ENCODE data around the gene LYZL6. TPM values are rescaled to one million over a fixed set of nuclear protein-coding genes. Genes with fewer than 3 reads are reported as not detected.

LYZL6 gene
- total and polyA plus RNA-seq, 2 of the 8 experiments (the other 6 are each of a cell fraction or from before 2014, with no cell fraction given), result not detected

GRCh38 chr17:35984140-35984539 lies 40.6 kb upstream of the LYZL6 start (continued):
- TF ChIP-seq, protein P1, sequence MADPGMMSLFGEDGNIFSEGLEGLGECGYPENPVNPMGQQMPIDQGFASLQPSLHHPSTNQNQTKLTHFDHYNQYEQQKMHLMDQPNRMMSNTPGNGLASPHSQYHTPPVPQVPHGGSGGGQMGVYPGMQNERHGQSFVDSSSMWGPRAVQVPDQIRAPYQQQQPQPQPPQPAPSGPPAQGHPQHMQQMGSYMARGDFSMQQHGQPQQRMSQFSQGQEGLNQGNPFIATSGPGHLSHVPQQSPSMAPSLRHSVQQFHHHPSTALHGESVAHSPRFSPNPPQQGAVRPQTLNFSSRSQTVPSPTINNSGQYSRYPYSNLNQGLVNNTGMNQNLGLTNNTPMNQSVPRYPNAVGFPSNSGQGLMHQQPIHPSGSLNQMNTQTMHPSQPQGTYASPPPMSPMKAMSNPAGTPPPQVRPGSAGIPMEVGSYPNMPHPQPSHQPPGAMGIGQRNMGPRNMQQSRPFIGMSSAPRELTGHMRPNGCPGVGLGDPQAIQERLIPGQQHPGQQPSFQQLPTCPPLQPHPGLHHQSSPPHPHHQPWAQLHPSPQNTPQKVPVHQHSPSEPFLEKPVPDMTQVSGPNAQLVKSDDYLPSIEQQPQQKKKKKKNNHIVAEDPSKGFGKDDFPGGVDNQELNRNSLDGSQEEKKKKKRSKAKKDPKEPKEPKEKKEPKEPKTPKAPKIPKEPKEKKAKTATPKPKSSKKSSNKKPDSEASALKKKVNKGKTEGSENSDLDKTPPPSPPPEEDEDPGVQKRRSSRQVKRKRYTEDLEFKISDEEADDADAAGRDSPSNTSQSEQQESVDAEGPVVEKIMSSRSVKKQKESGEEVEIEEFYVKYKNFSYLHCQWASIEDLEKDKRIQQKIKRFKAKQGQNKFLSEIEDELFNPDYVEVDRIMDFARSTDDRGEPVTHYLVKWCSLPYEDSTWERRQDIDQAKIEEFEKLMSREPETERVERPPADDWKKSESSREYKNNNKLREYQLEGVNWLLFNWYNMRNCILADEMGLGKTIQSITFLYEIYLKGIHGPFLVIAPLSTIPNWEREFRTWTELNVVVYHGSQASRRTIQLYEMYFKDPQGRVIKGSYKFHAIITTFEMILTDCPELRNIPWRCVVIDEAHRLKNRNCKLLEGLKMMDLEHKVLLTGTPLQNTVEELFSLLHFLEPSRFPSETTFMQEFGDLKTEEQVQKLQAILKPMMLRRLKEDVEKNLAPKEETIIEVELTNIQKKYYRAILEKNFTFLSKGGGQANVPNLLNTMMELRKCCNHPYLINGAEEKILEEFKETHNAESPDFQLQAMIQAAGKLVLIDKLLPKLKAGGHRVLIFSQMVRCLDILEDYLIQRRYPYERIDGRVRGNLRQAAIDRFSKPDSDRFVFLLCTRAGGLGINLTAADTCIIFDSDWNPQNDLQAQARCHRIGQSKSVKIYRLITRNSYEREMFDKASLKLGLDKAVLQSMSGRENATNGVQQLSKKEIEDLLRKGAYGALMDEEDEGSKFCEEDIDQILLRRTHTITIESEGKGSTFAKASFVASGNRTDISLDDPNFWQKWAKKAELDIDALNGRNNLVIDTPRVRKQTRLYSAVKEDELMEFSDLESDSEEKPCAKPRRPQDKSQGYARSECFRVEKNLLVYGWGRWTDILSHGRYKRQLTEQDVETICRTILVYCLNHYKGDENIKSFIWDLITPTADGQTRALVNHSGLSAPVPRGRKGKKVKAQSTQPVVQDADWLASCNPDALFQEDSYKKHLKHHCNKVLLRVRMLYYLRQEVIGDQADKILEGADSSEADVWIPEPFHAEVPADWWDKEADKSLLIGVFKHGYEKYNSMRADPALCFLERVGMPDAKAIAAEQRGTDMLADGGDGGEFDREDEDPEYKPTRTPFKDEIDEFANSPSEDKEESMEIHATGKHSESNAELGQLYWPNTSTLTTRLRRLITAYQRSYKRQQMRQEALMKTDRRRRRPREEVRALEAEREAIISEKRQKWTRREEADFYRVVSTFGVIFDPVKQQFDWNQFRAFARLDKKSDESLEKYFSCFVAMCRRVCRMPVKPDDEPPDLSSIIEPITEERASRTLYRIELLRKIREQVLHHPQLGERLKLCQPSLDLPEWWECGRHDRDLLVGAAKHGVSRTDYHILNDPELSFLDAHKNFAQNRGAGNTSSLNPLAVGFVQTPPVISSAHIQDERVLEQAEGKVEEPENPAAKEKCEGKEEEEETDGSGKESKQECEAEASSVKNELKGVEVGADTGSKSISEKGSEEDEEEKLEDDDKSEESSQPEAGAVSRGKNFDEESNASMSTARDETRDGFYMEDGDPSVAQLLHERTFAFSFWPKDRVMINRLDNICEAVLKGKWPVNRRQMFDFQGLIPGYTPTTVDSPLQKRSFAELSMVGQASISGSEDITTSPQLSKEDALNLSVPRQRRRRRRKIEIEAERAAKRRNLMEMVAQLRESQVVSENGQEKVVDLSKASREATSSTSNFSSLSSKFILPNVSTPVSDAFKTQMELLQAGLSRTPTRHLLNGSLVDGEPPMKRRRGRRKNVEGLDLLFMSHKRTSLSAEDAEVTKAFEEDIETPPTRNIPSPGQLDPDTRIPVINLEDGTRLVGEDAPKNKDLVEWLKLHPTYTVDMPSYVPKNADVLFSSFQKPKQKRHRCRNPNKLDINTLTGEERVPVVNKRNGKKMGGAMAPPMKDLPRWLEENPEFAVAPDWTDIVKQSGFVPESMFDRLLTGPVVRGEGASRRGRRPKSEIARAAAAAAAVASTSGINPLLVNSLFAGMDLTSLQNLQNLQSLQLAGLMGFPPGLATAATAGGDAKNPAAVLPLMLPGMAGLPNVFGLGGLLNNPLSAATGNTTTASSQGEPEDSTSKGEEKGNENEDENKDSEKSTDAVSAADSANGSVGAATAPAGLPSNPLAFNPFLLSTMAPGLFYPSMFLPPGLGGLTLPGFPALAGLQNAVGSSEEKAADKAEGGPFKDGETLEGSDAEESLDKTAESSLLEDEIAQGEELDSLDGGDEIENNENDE (IDR thresholded peaks at IDR 0.05; ENCODE audit: insufficient replicate concordance, low read length), result no peak
- no peak for TF ChIP-seq E2F6 (IDR thresholded peaks at IDR 0.05)
